SW 1271 (cell line): ENCODE measurements around the gene MCF2L.

Experiments used
- DNase-seq, 2 experiments: peaks; one replicate each; lab custom pipeline; 2025; lab: John Stamatoyannopoulos, UW

The MCF2L gene

DNA sequence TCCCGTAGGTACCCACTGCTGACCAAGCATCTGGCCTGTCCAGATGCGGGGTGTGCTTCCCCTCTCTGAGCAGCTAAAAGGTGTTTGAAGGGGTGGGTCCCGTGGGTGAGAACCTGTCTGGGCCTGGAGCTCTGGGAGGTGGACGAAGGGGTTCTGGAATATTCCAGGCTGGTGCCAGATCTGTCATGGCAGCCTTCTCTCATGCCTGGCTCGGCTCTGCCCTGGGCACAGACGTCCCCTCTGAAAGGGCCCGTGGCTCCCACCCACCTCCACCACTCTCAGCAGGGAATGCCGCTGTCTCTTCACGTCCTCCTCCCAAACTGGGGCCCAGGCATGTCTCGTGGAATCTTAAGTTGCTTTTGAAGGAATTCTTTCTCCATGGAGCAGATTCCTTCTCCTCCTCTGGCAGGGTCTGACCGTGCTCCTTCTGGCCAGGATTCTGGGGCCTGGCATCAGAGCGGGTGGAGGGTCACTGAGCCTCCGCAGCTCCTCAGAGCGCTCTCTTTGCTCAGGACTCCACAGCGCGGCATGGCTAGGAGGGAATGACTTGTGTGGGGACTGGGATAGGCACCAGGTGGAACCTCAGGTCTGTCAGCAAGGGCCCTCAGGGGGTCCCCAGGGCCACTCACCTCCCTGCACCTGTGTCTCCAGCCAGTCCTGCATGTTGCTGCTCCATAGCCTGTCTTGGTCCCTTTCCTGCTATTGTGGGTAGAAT is 5.9 kb upstream of the MCF2L start:
- no peak for DNase-seq

GRCh38 chr13:112963641-112964040 is 5.4 kb upstream of the MCF2L start:
- DNase-seq: no peak

DNA sequence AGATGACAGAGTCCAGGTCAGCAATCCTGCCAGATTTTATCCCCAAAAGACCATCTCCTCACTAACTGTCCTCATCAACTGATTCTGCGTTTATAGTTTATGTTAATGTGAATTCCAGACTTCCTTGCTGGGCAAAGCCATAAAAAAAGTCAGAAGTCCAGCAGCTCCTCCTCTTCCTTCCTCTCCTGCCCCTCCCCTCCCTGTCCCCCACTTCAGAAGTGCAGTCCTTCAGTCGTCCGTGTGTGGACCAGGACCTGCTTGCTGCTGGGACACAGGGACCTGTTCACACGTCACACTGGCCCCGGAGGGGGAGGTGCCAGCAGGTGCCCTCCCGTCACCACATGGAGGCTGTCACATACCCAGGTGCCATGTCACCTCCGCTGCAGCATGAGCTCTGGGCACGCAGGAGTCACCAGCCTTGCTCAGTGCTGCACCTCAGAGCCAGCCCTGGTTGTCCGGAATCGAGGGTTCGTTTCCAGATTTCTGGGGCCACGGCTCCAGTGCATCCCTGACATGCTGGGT is 4.0 kb upstream of the MCF2L start:
- no peak for DNase-seq

- no peak for DNase-seq
Observed at GRCh38 chr13:112965573-112966115, 3.4 kb upstream of the MCF2L start.

DNA sequence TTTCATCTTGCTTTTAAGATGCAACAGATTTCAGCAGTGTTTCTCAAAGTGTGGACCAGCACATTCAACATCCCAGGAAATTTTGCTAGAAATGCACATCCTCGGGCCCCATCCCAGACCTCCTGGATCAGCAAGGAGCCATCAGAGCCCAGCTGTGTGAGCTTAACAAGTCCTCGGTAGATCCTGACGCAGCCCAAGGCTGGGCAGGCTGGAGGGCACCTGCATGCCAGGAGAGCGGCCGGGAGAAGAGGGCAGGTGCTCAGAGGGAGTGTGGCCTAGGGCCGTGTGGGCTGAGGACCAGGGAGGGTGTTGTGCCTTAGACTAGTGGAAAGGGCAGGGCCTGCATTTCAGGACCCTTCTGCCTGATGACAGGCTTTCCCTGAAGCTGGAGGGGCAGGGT is 2.2 kb upstream of the MCF2L start:
- DNase-seq: no peak

DNA sequence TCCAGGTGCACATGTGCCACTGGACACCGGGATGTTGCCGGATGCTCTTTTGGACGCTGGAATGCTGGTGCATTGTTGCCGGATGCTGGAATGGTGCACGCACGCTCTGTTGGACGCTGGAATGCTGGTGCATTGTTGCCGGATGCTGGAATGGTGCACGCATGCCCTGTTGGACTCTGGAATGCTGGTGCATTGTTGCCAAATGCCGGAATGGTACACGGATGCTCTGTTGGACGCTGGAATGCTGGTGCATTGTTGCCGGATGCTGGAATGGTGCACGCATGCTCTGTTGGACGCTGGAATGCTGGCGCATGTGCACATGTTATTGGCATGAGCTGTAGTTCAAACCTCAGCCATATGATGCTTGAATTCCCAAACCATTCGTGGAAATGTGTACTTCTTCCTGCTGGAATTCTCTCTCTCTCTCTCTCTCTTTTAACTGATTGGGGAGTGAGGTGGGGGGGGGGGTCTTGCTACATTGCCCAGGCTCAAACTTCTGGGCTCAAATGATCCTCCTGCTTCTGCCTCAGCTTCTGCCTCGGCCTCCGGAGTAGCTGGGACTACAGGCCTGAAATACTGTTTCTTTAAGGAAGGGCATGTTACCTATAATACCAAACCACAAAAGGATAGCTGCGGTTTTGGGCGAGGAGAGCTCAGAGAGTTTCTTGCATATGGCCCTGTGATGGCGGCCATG is 1.2 kb upstream of the MCF2L start:
- no peak for DNase-seq

DNA sequence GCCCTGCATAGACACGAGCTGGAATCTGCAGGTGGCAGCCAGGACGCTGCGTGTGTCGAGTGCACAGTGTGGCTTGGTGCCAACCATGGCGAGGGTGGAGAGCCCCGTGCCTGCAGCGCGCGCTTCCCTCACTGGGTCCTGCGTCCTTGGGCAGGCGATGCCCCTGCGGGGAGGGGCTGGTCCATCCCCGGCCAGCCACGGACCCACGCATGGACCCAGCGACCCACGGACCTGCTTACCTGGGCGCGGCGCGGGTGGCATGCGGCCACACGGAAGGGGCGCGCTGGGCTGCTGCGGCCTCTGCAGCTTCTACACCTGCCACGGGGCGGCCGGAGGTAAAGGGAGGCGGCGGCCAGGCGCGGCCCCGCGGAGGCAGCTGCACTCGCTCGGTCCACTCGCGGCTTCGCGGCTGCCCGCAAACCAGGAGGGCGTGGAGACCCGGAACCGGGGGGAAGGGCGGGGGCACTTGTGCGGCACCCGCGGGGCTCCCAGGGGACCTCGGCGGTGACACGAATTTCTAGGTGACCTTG is 569 bp upstream of the MCF2L start:
- no peak for DNase-seq

GRCh38 chr13:112969692-112970338 is 801 bp downstream of the MCF2L start:
- no peak for DNase-seq

- DNase-seq: no peak
Observed at GRCh38 chr13:112970552-112971287, 1.7 kb downstream of the MCF2L start.

DNA sequence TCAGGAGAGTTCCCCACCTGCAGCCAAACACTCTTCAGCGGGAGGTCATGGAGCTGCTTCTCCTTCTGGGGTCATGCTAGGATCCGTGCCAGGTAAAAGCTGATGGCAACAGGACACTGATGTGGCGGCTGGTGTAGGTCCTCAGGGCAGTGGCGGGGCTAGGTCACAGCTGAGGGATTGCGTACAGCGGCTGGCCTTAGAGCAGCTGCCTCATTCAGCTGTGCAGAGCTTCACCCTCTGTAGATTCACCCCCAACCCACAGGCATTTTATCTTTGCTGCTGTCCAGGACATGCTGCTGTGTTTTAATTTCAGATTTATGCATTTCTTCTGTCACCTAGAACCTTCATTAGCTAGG is 2.3 kb downstream of the MCF2L start:
- no peak for DNase-seq

- DNase-seq: no peak
Observed at GRCh38 chr13:112972258-112972657, 3.2 kb downstream of the MCF2L start.

- no peak for DNase-seq
Observed at GRCh38 chr13:112972867-112973576, 4.0 kb downstream of the MCF2L start.

GRCh38 chr13:112973577-112973951 is 4.5 kb downstream of the MCF2L start:
- no peak for DNase-seq

GRCh38 chr13:112974125-112974524 is 5.1 kb downstream of the MCF2L start:
- DNase-seq: no peak

DNA sequence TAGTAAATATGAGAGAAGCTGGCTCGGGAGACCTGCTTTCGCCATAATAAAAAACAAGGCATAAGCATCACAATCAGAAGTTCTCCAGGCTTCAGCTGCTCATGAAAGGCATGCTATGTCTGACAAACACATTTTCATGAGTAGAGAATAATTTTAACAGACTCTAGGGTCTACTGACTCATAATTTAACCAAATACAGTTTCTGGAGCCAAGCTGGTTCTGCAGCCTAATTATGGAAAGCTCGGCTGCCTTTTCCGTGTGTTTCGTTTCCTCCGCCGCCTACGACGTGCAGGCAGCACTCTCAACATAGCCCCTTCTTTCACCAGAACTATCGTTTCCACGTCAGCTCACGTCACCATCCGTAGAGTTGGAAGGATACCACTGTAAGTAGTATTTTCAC is 5.7 kb downstream of the MCF2L start:
- no peak for DNase-seq

DNA sequence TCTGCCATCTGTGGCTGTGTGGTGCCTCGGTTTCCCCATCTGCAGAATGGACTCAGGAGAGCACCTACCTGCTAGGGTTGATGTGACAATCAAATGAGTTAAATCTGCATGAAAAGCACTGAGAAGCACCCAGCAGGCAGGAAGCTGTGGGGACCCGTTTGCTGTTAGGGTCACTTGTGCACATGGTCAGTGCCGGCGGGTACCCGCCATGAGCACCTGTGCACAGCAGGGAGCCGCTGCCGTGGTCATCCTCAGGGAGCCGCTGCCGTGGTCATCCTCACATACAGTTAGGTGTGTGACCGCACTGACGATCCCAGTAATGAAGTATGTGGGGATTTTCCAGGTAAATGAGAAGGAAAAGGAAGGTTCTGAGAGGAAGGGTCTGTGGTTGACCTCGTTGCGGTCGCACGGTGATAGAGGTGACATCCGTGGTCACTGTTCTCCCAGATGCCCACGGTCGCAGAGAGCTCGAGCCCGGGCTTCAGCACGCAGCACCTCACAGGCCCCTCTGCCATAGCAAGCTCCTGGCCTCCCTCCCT is 6.5 kb downstream of the MCF2L start:
- DNase-seq: no peak

- no peak for DNase-seq
Observed at GRCh38 chr13:112976526-112976925, 7.5 kb downstream of the MCF2L start.

DNA sequence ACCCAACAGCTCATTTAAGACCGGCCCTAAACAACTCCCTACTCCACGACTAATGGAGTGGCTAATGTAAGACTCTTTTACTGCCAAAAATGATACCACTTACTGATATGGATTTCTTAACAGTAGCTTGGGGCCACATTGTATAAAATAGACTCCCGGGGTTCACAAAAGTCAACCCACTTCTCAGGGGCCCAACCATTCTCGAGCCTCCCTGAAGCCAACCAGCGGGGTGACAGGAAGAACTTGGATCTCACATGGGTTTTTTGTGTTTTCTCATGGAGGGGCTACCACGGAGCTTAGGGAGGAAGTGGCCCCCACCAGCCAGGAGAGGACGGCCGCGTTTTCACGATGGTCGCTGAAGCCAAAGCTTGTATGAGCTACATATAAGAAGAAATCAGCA is 8.1 kb downstream of the MCF2L start:
- no peak for DNase-seq

- no peak for DNase-seq
Observed at GRCh38 chr13:112977525-112977924, 8.5 kb downstream of the MCF2L start.

DNA sequence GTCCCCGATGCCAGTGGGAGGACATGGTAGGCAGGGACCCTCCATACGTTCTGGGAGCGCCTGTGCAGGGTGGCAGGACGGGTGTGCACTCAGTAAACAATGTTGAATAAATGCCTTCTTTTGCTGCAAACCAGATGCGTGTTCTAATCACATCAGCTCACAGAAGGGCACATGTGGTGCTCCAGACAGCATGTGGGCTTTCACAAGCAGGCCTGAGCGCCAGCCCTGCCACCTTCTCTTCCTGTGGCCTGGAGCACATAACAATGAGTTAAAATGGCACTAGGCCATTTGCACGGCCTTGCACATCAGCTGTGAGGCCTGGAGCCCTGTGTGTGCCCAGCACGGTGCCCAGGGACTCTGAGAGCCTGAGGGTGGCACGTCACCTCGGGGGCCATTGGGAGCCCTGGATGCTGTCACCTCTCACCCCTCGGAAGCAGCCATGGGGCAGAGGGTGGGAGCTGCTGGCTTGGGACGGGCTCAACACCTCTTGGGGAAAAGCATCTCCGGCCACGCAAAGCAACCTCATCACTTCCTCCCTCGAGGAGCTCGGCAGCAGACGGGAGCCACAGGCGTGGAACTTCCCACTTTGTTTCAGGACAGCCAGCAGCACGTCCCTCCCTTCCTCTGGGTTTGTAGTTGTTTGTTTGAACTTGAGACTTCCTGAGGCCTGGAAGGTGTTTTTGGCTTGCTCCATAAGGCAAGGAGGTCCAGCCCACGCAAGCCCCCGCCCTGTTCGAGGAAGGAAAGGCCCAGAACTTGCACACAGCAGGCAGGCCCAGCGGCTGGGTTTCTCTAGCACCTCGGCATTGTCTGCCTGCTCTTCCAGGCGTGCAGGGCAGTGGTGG is 9.8 kb downstream of the MCF2L start:
- DNase-seq: no peak
